K562 (cell line): ENCODE data around the gene TEKT4. TPM values are rescaled to one million over a fixed set of nuclear protein-coding genes. Genes with fewer than 3 reads are reported as not detected.

Experiments
- ATAC-seq: fragments of 200-7000 bp; cut with Tn5 transposase; 3 replicates; pipeline ENCODE4 v1.9.1; 2020; ENCODE audit warnings: moderate library complexity
- BruUV-seq: library from RNA; stranded (reverse); fragments of 400-500 nt; replicated peaks from 2 replicates; lab custom pipeline; 2021; lab: Mats Ljungman, UMichigan
- CTCF ChIA-PET: fragments of 300-600 bp; formaldehyde crosslinking; extraction: SDS; loops from one replicate; lab custom pipeline; 2021; ENCODE audit warnings: low intra/inter-chr PET ratio; lab: Yijun Ruan, JAX
- POLR2A ChIA-PET: fragments of 300-600, 350-650 bp; sonication (Branson Sonifier 250); formaldehyde crosslinking; extraction: SDS; loops from one replicate; lab custom pipeline; 2021; ENCODE audit warnings: antibody characterized with exemption, inconsistent platforms; lab: Yijun Ruan, JAX
- DNase-seq, 4 experiments: peaks; one replicate each; pipeline versions ENCODE4 v3.0.0 to v3.0.0-alpha.2; 2011 to 2018; ENCODE audit warnings: low spot score in 3 of 4, mixed read lengths in 3 of 4; ENCODE audit errors: extremely low read depth in 1 of 4
- FAIRE-seq: peaks from 2 replicates; lab custom pipeline; 2011; peaks lifted over from hg19 to GRCh38; lab: Jason Lieb, UNC
- H2AFZ ChIP-seq: 2 replicates; pipeline ENCODE4 v1.6.0; 2011; ENCODE audit warnings: low read depth, low read length, control low read depth, inconsistent platforms
- H3K27ac ChIP-seq: fragments of 200-600 bp; 3 replicates; pipeline ENCODE4 v1.8.0; 2011; ENCODE audit warnings: low read depth, mild to moderate bottlenecking, control low read depth, inconsistent platforms, low read length, moderate library complexity, mixed read lengths; ENCODE audit errors: extremely low read depth
- H3K27me3 ChIP-seq, 2 experiments: fragments of 300-600 bp in 1 of 2; 2 replicates in 1 of 2; 3 replicates in 1 of 2; pipeline versions ENCODE4 v1.6.0 to v1.8.0; 2011; ENCODE audit warnings: inconsistent platforms in 2 of 2, low read length in 2 of 2, mild to moderate bottlenecking in 1 of 2, mixed read lengths in 1 of 2, moderate library complexity in 1 of 2; ENCODE audit not compliant: control insufficient read depth in 2 of 2, insufficient read depth in 2 of 2
- H3K36me3 ChIP-seq: fragments of 300-600 bp; 3 replicates; pipeline ENCODE4 v1.8.0; 2011; ENCODE audit warnings: mild to moderate bottlenecking, low read length, inconsistent platforms; ENCODE audit not compliant: control insufficient read depth, insufficient read depth
- H3K4me1 ChIP-seq, 2 experiments: fragments of 200-600 bp in 1 of 2; replicated peaks in 1 of 2; 2 replicates in 1 of 2; 3 replicates in 1 of 2; pipeline versions ENCODE4 v1.5.1 to v1.8.0; 2011; ENCODE audit warnings: inconsistent platforms in 2 of 2, low read length in 2 of 2, mild to moderate bottlenecking in 1 of 2, mixed read lengths in 1 of 2, moderate library complexity in 1 of 2; ENCODE audit not compliant: control insufficient read depth in 2 of 2, insufficient read depth in 2 of 2
- H3K4me2 ChIP-seq: 2 replicates; pipeline ENCODE4 v1.6.1; 2011; ENCODE audit warnings: low read length, control low read depth, inconsistent platforms, mixed read lengths; ENCODE audit not compliant: insufficient read depth
- H3K4me3 ChIP-seq: fragments of 200-600 bp; sonication (generic), shearing (Covaris generic); 2 replicates; pipeline ENCODE4 v1.5.1; 2016; ENCODE audit warnings: control low read depth, inconsistent platforms
- H3K79me2 ChIP-seq: fragments of 200-600 bp; 3 replicates; pipeline ENCODE4 v1.8.0; 2011; ENCODE audit warnings: low read length, inconsistent platforms; ENCODE audit not compliant: control insufficient read depth, insufficient read depth
- H3K9ac ChIP-seq, 2 experiments: 2 replicates each; pipeline versions ENCODE4 v1.6.0 to v1.6.1; 2011; ENCODE audit warnings: low read depth in 2 of 2, low read length in 2 of 2, control low read depth in 1 of 2, inconsistent platforms in 1 of 2, mild to moderate bottlenecking in 1 of 2, mixed read lengths in 1 of 2; ENCODE audit not compliant: insufficient read depth in 1 of 2
- H3K9me1 ChIP-seq: one replicate; pipeline ENCODE4 v1.6.0; 2011; ENCODE audit warnings: inconsistent platforms, mild to moderate bottlenecking, low read length, moderate library complexity; ENCODE audit not compliant: control insufficient read depth, insufficient read depth
- H3K9me3 ChIP-seq: replicated peaks from 2 replicates; pipeline ENCODE4 v1.5.1; 2011; ENCODE audit warnings: low read depth, low read length, inconsistent platforms; ENCODE audit not compliant: control insufficient read depth, insufficient read depth
- H4K20me1 ChIP-seq: replicated peaks from 2 replicates; pipeline ENCODE4 v1.6.1; 2011; ENCODE audit warnings: low read length, inconsistent platforms, mixed read lengths; ENCODE audit not compliant: control insufficient read depth, insufficient read depth
- BCL6 ChIP-seq: fragments of 250-450 bp; sonication (Bioruptor Pico); IDR thresholded peaks from 2 replicates; pipeline ENCODE4 v1.4.0; 2020
- CCNT2 ChIP-seq: IDR thresholded peaks from 2 replicates; pipeline ENCODE4 v1.6.1; 2011; ENCODE audit warnings: borderline replicate concordance, low read depth, mild to moderate bottlenecking, moderate library complexity, mixed read lengths, low read length; ENCODE audit not compliant: insufficient read length; ENCODE audit errors: extremely low read depth
- CREM ChIP-seq: IDR thresholded peaks from 2 replicates; pipeline ENCODE4 v1.6.1; 2014; ENCODE audit warnings: antibody characterized with exemption, low read depth
- FOXK2 ChIP-seq, 2 experiments: fragments of 450-650 bp; IDR thresholded peaks in 1 of 2; conservative IDR thresholded peaks in 1 of 2; 2 replicates each; pipeline ENCODE4 v1.6.1; 2016; ENCODE audit warnings: low read depth in 2 of 2, mild to moderate bottlenecking in 1 of 2
- LARP7 ChIP-seq: fragments of 450-650 bp; IDR thresholded peaks from 2 replicates; pipeline ENCODE4 v1.6.1; 2016
- MTA2 ChIP-seq: fragments of 450-650 bp; IDR thresholded peaks from 2 replicates; pipeline ENCODE4 v1.6.1; 2016; ENCODE audit warnings: low read depth
- NCOA2 ChIP-seq, 2 experiments: fragments of 450-650 bp; IDR thresholded peaks; 2 replicates each; pipeline ENCODE4 v1.6.1; 2018; ENCODE audit warnings: mild to moderate bottlenecking in 2 of 2, moderate library complexity in 1 of 2; ENCODE audit not compliant: partially characterized antibody in 2 of 2
- NR1H2 ChIP-seq: sonication (generic); formaldehyde crosslinking; IDR thresholded peaks from 2 replicates; pipeline ENCODE4 v1.4.0; 2020; ENCODE audit warnings: mild to moderate bottlenecking, missing genetic modification reagents
- SNIP1 ChIP-seq: fragments of 450-650 bp; IDR thresholded peaks from 2 replicates; pipeline ENCODE4 v1.7.1; 2017; ENCODE audit warnings: low read depth, mild to moderate bottlenecking
- ZC3H8 ChIP-seq: fragments of 450-650 bp; IDR thresholded peaks from 2 replicates; pipeline ENCODE4 v1.6.1; 2017
- ZNF24 ChIP-seq: fragments of 450-650 bp; IDR thresholded peaks from 2 replicates; pipeline ENCODE4 v1.6.1; 2016
- ZNF699 ChIP-seq: fragments of 250-450 bp; sonication (Bioruptor Pico); IDR thresholded peaks from 2 replicates; pipeline ENCODE4 v1.8.0; 2021; ENCODE audit warnings: mild to moderate bottlenecking, moderate library complexity; ENCODE audit not compliant: insufficient replicate concordance
- WGBS: fragments of 100-300 bp; shearing (Covaris generic); methylation state at CpG from one replicate; pipeline ENCODE4 v1.1.6; 2016; ENCODE audit warnings: low coverage, mixed read lengths; ENCODE audit not compliant: insufficient coverage; ENCODE audit errors: missing lambda C conversion rate; 5-methylcytosine and 5-hydroxymethylcytosine counted together
- in situ Hi-C: fragments of 300-500 bp; cut with MboI; formaldehyde crosslinking; loops from 4 replicates; pipeline ENCODE4 v1.15.0; 2018; ENCODE audit warnings: inconsistent platforms, mixed read lengths
- intact Hi-C: fragments of 100-400 bp; cut with micrococcal nuclease; formaldehyde crosslinking; loops from 2 replicates; pipeline ENCODE4 v1.14.2; 2022
- polyA plus RNA-seq, 8 experiments: library from polyadenylated mRNA; depleted of rRNA in 4 of 8; stranded (reverse) in 5 of 8; unstranded in 3 of 8; fragments of >200 nt; fragmentation: Nextera tagmentation in 2 of 8; fragmentation: Illumina TruSeq in 1 of 8; extraction: Ambion mirVana in 2 of 8; extraction: Trizol in 1 of 8; gene quantifications; 2 replicates each; pipeline versions ENCODE4 v1.2.1 to v1.2.3, GENCODE V29; 2011 to 2014; ENCODE audit warnings: inconsistent platforms in 1 of 8, missing spikeins in 1 of 8
- total RNA-seq, 7 experiments: library from RNA; depleted of rRNA in 6 of 7; stranded (reverse); fragments of >200 nt in 6 of 7; fragmentation: Illumina TruSeq in 2 of 7; extraction: Trizol in 2 of 7; gene quantifications; 2 replicates each; pipeline versions ENCODE4 v1.2.1 to v1.2.3, GENCODE V29; 2011 to 2021; ENCODE audit warnings: low replicate concordance in 1 of 7
- TF ChIP-seq, protein P1 (sequence below): sonication (generic); formaldehyde crosslinking; IDR thresholded peaks from 2 replicates; pipeline ENCODE4 v1.8.0; 2023; ENCODE audit warnings: mild to moderate bottlenecking, missing genetic modification reagents
- TF ChIP-seq, protein P2 (sequence below): IDR thresholded peaks from 2 replicates; pipeline ENCODE4 v1.6.1; 2011; ENCODE audit warnings: borderline replicate concordance, low read depth, mild to moderate bottlenecking, moderate library complexity, low read length; ENCODE audit not compliant: insufficient read depth, poor library complexity, severe bottlenecking
- TF ChIP-seq, protein P3 (sequence below): fragments of 250-450 bp; sonication (Bioruptor Pico); IDR thresholded peaks from 2 replicates; pipeline ENCODE4 v1.4.0; 2020; ENCODE audit warnings: mild to moderate bottlenecking, moderate library complexity

TEKT4 gene
- total and polyA plus RNA-seq, 9 of the 15 experiments (the other 6 are each of a cell fraction or from before 2014, with no cell fraction given) = 0.04 to 0.51 (median 0.10) TPM; not detected in 6

DNA sequence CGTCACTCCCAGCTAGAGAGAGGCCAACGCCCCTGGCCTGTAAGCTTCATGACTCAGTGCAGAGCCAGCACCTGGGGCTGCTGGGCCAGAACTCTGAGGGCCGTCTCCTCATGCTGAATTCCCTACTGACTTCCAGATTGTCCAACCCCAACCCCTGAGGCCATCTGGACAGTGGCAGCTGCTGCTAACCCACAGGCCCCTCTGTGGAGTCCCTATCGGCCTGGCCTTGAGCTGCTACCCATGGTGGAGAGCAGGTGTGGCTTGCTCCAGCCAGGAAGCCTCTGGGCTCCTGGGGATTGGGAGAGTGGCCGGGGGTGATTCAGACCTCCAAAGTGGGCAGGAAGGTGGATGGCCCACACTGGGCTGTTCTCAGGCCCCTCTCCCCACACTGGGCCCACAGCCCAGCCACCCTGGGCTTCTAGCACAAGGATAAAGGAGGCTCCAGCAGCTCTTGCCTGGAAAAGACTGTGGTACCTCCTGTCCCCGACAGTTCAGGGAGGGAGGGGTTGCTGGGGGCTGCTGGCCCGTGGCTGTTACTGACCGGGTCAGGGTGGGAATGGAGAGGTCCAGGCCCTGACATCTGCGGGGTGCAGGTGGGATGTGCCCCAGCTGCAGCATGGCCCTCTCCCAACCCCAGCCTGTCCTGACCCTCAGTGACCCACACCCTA lies 8.2 kb downstream of the TEKT4 start (continued):
- TF ChIP-seq FOXK2 (conservative IDR thresholded peaks at IDR 0.05 in 1 of 2, IDR thresholded peaks at IDR 0.05 in 1 of 2; ENCODE audit: low read depth in 2 of 2) (no peak), SNIP1 (no peak), ZC3H8 (no peak), BCL6 (no peak), ZNF699 (no peak), CREM (no peak)
- TF ChIP-seq, protein P1, sequence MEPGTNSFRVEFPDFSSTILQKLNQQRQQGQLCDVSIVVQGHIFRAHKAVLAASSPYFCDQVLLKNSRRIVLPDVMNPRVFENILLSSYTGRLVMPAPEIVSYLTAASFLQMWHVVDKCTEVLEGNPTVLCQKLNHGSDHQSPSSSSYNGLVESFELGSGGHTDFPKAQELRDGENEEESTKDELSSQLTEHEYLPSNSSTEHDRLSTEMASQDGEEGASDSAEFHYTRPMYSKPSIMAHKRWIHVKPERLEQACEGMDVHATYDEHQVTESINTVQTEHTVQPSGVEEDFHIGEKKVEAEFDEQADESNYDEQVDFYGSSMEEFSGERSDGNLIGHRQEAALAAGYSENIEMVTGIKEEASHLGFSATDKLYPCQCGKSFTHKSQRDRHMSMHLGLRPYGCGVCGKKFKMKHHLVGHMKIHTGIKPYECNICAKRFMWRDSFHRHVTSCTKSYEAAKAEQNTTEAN (CRISPR knock-in tag) = no peak

DNA sequence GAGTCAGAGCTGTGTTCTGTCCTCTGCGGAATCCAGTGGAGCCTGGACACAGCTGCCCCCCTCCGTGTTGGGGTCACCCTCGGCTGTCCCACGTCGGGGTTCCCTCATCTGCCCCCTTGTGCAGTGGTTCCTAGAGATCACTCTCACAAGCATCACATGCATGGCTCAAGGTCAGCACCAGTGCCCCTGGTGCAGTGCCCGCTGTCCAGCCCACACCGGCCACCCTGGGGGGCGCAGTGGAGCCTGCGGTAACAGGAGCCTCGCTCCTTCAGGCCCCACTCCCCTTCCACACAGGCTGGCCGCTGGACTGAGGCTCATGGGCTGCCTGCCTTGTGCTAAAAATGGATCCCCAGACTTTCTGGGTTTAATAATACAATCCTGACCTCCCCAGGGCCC lies 8.8 kb downstream of the TEKT4 start:
- ATAC-seq (no peak), FAIRE-seq (no peak), DNase-seq (no peak)
- H3K27ac ChIP-seq = no peak overlapping the region
- intact Hi-C loops (no loop called here), in situ Hi-C loops (no loop called here)
- no peaks in the 10 kb centered on the region for H3K36me3 ChIP-seq
- no peaks in the 10 kb centered on the region for H3K79me2 ChIP-seq
- H3K9ac ChIP-seq = no peak overlapping the region
- BruUV-seq = no TSS peak
- POLR2A ChIA-PET = interaction anchor here (0.6 kb wide), 1 partner anchor 65 kb away, joined by 3 read pairs; no protein-coding TSS in a partner anchor
- 0 out of 5 replicates have a peak, but pooled peaks cover 0 to 3% of the 10 kb centered on the region in 2 experiments for H3K4me1 ChIP-seq
- no peaks in the 10 kb centered on the region for H4K20me1 ChIP-seq
- WGBS = under 1% methylated on average over 11 of the region's 11 CpGs
- H3K9me1 ChIP-seq = no peaks in the 10 kb centered on the region
- H3K27me3 ChIP-seq = no peaks in the 10 kb centered on the region
- H3K4me2 ChIP-seq = no peak overlapping the region
- no peak overlapping the region for H3K4me3 ChIP-seq
- H3K9me3 ChIP-seq = no peaks in the 10 kb centered on the region
- H2AFZ ChIP-seq = no peak overlapping the region
- CTCF ChIA-PET = no interaction called here
- TF ChIP-seq NR1H2 (no peak), LARP7 (no peak), NCOA2 (IDR thresholded peaks at IDR 0.05; ENCODE audit: partially characterized antibody in 2 of 2) (no peak), MTA2 (no peak), CCNT2 (no peak), ZNF24 (no peak)
- TF ChIP-seq, protein P2, sequence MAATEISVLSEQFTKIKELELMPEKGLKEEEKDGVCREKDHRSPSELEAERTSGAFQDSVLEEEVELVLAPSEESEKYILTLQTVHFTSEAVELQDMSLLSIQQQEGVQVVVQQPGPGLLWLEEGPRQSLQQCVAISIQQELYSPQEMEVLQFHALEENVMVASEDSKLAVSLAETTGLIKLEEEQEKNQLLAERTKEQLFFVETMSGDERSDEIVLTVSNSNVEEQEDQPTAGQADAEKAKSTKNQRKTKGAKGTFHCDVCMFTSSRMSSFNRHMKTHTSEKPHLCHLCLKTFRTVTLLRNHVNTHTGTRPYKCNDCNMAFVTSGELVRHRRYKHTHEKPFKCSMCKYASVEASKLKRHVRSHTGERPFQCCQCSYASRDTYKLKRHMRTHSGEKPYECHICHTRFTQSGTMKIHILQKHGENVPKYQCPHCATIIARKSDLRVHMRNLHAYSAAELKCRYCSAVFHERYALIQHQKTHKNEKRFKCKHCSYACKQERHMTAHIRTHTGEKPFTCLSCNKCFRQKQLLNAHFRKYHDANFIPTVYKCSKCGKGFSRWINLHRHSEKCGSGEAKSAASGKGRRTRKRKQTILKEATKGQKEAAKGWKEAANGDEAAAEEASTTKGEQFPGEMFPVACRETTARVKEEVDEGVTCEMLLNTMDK = no peak
- TF ChIP-seq, protein P3, sequence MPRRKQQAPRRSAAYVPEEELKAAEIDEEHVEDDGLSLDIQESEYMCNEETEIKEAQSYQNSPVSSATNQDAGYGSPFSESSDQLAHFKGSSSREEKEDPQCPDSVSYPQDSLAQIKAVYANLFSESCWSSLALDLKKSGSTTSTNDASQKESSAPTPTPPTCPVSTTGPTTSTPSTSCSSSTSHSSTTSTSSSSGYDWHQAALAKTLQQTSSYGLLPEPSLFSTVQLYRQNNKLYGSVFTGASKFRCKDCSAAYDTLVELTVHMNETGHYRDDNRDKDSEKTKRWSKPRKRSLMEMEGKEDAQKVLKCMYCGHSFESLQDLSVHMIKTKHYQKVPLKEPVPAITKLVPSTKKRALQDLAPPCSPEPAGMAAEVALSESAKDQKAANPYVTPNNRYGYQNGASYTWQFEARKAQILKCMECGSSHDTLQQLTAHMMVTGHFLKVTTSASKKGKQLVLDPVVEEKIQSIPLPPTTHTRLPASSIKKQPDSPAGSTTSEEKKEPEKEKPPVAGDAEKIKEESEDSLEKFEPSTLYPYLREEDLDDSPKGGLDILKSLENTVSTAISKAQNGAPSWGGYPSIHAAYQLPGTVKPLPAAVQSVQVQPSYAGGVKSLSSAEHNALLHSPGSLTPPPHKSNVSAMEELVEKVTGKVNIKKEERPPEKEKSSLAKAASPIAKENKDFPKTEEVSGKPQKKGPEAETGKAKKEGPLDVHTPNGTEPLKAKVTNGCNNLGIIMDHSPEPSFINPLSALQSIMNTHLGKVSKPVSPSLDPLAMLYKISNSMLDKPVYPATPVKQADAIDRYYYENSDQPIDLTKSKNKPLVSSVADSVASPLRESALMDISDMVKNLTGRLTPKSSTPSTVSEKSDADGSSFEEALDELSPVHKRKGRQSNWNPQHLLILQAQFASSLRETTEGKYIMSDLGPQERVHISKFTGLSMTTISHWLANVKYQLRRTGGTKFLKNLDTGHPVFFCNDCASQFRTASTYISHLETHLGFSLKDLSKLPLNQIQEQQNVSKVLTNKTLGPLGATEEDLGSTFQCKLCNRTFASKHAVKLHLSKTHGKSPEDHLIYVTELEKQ = no peak
